GDM1 (cell line): ENCODE data around the gene RXFP3.
"Not testable (repeated sequence)": the region's sequence is repeated elsewhere in the genome, so short reads cannot be mapped to it uniquely, and the experiment has no call there.

Experiments
- DNase-seq: peaks from one replicate; lab custom pipeline; 2025; lab: John Stamatoyannopoulos, UW

RXFP3 gene, protein sequence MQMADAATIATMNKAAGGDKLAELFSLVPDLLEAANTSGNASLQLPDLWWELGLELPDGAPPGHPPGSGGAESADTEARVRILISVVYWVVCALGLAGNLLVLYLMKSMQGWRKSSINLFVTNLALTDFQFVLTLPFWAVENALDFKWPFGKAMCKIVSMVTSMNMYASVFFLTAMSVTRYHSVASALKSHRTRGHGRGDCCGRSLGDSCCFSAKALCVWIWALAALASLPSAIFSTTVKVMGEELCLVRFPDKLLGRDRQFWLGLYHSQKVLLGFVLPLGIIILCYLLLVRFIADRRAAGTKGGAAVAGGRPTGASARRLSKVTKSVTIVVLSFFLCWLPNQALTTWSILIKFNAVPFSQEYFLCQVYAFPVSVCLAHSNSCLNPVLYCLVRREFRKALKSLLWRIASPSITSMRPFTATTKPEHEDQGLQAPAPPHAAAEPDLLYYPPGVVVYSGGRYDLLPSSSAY

DNA sequence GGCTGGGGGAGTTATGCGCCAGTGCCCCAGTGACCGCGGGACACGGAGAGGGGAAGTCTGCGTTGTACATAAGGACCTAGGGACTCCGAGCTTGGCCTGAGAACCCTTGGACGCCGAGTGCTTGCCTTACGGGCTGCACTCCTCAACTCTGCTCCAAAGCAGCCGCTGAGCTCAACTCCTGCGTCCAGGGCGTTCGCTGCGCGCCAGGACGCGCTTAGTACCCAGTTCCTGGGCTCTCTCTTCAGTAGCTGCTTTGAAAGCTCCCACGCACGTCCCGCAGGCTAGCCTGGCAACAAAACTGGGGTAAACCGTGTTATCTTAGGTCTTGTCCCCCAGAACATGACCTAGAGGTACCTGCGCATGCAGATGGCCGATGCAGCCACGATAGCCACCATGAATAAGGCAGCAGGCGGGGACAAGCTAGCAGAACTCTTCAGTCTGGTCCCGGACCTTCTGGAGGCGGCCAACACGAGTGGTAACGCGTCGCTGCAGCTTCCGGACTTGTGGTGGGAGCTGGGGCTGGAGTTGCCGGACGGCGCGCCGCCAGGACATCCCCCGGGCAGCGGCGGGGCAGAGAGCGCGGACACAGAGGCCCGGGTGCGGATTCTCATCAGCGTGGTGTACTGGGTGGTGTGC, at the start of gene RXFP3:
Gene RXFP3, plus strand, starts transcription at position 6 of the 636 bp plus-strand sequence. Its CDS starts 355 bp downstream, at position 361.
- no peak for DNase-seq

DNA sequence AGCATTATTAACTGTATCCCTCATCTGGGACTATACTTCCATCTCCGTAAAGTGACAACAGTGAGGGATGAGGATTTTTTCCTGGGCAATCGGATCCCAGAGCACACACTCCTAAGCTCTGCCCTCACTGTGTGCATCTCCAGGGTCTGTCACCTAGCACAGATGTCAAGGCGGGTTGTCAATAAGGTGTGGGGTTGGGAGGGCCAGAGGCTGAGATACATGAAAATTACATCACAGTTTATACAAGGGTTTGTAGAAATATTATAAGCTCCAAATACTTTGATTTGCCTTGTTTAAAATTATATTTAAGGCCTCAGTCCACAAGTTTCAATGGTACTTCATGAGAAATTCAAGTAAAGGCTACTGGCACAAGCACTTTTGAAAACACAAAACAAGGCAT, 48.9 kb upstream of the RXFP3 start:
- DNase-seq: no peak

DNA sequence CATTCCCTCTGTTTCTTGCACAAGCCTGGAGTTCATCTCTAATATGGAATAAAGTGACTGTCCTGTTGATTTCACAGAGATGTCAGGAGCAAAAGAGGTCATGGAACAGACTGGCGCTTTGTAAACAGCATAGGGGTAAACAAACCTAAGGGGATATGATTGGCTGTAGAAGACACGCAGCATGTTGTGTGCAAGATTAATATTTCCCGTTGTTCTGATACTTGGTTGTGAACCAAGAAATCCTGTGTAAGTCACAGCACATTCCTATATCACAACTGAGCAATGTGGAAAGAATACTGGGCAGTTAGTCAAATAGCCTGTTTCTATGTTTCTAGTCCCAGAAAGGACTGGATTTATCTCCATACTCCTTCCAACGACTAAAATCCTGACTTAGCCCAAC, 47.6 kb upstream of the RXFP3 start:
- no peak for DNase-seq

DNA sequence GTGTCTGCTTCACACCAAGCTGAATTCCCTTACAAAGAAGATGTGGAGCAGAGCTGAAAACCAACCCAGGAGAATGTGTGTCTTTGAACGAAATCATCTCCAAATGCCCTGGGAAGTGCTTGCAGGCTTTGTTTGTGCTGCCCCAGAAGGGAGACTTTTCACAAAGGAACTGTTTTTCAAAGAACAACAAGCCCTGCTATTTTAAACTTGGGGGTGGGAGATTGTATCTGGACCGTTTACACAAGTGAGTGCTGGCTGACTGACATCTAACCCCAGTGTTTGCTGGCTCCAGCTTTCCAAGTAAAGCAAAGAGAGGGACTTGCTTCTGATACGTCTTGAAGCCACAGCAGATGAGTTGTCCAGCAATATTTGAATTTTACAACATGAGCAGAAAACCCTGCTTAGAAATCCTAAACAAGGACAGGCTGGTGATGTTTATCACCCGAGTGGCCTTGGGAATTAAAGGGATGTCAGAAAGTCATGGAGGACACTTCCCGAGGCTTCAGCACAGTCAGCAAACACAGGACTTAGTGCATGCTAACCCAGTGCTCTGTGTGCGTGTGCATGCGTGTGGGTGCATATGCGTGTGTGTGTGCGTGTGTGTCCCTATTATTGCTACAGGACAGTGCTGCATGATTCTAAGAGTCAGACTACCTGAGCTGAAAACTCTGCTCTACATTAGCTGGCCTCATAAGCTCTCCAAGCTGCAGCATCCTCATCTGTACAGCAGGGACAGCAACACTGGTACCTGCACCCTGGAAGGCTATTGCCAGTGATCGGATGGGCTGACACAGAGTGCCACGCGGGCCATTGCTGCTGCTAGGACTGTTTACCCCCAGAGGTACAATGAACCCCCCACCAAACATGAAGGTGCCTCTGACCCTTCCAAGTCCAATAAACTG, 45.8 kb upstream of the RXFP3 start:
- DNase-seq: no peak

DNA sequence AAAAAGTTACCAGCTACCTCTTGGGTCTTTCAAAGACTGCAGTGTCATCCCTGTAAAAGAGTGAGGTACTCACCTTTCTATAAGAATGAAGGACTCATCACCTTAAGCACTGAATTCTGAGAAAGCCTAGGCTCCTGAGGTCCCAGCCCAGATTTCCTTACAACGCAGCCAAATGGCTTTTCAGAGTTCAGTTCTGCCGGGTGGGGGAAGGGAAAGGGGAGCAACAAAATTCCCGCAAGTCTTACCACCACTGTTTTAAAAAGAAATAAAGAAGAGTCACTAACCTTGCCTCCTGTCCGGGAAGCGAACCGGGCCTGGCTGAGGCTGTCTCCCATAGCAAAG, 44.8 kb upstream of the RXFP3 start:
- DNase-seq: no peak

DNA sequence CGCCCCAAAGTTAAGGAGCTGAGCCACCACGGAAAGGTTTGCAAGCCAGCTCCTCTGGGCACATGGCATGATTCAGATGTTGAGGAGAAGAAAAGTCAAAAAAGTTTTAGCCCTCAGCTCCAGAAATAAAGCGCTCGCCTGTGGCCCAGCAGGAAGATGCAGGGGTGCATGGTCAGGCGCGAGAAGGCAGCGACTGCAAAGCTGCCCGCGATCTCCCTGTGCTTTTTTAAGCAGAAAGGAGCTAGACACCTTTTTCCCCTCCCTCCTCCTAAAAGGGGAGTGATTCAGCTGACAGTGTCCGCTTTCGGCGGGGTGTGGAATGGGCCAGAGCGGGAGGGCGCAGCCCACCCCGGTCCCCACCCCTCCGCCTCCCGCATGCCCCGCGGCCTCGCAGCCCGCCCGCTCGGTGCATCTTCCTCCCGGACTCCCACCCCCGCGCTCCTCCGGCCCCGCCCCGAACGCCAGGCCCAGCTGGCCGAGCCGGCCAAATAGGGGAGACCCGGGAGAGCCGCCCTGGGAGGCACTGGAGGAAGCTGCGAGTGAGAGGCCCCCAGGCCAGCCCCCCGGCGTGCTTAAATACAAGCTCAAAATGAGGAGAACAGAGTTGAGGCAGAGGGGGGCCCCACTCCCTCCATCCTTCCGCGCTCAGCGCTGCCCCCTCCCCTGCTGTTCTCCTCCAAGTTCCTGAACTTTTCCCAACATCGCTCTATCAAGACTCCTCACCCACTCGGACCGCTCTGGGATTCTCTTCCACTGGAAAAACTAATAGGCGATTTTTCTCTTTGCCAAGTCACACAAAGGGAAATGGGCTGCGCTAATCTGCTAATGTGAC, 44.2 kb upstream of the RXFP3 start, which contains the start of gene ADAMTS12:
Gene ADAMTS12, minus strand, starts transcription at position 203 of the 832 bp plus-strand sequence. Its CDS starts 134 bp downstream, at position 69.
- DNase-seq: no peak

DNA sequence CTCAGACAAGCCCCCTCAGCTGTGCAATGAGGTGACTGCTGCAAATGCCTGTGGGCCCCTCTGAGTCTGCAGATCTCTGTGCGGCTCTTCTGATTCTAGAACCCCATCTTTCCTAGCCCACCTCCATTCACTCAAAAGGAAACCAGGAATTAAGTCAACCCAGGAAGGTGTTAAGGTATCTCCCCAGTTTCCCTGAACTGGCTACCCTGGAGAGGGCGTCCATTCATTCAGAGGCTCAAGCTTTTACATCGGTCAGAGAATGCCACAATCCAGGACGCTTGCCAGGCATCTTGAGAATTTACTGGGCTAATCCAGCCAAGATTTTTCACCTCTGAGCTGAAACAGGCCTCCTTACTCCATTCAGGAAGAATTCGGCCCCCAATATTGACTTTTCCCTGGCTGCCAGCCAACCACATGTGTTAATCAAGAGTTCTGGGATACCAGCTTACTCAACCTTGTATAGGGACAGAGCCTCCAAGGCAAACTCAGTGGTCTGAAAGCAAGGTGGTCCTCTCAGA, 43.5 kb upstream of the RXFP3 start:
- no peak for DNase-seq

DNA sequence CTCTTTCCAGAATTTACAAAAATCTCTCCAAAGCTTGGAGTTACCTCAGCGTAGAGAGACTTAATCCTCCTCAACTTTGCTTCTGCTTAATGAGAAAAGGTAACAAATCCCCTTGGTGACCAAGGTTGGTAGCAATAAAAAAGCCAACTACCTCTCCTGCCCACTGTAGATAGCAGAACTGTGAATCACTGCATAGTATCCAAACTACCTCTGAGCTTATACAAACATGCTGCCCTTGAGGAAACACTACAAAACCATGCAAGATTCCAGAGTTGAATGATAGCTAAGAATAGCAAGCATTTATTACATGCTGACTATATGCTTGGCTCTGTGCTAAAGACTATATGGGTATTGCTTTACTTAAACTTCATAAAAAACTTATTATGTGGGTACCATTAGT, 41.6 kb upstream of the RXFP3 start:
- DNase-seq: no peak

DNA sequence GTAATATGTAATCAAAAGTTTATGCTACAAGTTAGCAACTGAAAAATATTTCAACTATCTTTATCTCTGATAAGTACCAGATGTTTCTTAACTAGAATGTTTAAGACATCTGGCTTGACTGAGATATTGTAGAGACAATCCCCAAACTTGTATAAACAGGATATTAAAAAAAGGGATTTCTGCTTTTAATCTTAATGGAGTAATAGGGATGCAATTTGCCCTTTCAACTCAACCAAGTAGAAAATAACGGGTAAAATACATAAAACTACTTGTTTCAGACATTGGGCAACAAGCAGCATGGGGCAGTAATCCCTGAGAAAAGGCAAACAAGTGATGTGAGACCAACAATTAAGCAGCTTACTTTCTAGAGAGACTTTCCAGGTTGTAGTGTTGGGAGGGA, 35.0 kb upstream of the RXFP3 start:
- no peak for DNase-seq

DNA sequence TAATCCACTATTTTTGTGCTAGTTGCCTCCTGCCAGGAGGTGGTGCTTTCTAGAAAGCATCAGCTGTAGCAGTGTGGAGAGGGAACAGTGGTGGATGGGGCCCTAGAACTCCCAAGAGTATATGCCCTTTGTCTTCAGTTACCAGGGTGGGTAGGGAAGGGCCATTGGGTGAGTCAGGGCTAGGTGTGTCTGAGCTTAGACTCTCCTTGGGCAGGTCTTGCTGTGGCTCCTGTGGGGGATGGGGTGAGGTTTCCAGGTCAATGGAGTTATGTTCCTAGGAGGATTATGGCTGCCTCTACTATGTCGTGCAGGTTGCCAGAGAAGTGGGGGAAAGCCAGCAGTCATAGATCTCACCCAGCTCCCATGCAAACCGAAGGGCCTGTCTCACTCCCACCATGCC, 33.1 kb upstream of the RXFP3 start:
- no peak for DNase-seq

DNA sequence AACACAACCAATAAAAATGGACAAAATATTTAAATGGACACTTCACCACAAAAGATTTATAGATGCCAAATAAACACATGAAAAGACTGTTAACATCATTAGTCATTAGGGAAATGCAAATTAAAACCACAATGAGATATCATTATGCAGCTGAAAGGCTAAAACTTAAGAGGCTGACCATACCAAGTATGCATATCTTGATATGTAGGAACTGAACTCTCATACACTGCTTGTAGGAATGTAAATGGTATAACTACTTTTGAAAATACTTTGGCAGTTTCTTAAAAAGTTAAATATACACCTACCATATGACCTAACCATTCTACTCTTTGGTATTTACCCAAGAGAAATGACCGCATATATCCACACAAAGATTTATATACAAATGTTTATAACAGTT, 30.8 kb upstream of the RXFP3 start:
- no peak for DNase-seq

DNA sequence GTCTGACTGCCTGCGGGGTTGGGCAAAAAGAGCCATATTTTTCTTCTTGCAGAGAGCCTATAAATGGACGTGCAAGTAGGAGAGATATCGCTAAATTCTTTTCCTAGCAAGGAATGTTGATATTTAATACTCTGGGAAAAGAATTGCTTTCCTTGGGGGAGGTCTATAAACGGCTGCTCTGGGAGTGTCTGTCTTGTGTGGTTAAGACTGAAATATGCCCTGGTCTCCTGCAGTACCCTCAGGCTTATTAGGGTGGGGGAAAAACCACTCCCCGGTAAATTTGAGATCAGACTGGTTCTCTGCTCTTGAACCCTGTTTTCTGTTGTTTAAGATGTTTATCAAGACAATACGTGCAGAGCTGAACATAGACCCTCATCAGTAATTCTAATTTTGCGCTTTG, 29.9 kb upstream of the RXFP3 start:
- DNase-seq: not testable (repeated sequence)

DNA sequence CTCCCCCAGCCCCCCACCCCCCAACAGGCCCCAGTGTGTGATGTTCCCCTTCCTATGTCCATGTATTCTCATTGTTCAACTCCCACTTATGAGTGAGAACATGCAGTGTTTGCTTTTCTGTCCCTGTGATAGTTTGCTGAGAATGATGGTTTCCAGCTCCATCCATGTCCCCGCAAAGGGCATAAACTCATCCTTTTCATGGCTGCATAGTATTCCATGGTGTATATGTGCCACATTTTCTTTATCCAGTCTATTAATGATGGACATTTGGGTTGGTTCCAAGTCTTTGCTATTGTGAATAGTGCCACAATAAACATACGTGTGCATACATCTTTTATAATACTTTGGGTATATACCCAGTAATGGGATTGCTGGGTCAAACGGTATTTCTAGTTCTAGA, 21.3 kb upstream of the RXFP3 start:
- DNase-seq: not testable (repeated sequence)

DNA sequence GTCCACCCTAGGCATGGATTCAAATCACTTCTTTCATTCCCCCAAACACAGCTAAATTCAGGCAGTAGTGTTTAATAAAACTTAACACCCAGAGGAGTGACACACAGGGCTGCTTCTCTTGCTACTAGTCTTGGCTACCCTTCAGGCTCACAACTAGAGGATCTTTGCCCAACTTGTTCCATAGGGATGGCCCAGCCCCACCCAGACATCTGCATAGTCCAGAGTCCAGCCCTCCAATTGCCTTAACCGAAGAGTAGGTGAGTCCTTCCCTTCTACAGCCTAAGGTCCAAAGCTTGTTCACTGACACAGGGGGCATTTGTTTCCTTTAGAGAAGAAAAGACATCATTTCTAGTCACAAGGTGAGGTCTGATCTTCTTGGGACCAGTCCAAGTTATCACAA, 15.2 kb upstream of the RXFP3 start:
- DNase-seq: no peak

DNA sequence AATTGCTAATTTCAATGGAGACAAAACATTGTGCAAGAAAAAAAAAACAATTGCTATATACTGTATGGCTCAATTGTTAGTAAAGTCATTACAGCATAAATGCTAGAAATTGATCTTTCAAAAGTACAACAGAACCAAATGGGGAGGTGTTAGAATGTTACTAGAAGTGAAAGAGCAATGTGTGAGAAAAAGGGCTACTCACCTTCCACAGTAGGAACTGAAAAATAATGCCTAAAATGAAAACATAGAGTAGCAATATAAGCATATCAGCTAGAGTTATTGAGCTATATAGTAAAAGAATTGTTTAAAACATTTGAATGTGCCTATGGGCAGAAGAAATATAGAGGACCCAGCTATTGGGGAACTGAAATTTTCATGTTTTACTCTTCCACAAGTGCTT, 10.9 kb upstream of the RXFP3 start:
- DNase-seq: no peak

DNA sequence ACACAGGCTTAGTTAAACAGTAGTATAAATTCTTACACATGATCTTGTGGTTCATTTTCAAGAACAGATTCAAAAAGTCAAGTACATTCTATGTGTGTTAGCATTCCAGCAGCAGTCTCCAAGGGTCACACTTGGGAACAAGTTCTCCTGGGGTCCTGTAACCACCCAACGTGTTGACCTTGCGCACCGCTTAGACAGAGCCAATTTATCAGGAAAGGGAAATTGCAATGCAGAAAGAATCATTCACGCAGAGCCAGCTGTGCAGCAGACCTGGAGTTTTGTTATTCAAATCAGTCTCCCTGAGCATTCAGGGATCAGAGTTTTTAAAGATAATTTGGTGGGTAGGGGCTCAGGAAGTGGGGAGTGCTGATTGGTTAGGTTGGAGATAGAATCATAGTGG, 8.5 kb upstream of the RXFP3 start:
- DNase-seq: no peak

DNA sequence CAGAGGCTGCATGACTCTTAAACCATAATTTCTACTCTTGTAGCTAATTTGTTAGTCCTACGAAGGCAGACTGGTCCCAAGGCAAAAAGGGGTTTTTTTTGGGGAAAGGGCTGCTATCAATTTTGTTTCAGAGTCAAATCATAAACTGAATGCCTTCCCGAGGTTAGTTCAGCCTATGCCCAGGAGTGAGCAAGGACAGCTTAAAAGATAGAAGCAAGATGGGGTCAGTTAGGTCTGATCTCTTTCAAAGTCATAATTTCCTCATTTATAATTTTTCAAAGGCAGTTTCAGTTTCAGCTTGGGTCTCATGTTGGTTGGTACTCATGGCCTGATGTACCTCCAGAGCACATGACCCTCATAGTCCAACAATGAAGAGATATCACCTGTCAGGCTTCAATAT, 7.9 kb upstream of the RXFP3 start:
- DNase-seq: no peak

DNA sequence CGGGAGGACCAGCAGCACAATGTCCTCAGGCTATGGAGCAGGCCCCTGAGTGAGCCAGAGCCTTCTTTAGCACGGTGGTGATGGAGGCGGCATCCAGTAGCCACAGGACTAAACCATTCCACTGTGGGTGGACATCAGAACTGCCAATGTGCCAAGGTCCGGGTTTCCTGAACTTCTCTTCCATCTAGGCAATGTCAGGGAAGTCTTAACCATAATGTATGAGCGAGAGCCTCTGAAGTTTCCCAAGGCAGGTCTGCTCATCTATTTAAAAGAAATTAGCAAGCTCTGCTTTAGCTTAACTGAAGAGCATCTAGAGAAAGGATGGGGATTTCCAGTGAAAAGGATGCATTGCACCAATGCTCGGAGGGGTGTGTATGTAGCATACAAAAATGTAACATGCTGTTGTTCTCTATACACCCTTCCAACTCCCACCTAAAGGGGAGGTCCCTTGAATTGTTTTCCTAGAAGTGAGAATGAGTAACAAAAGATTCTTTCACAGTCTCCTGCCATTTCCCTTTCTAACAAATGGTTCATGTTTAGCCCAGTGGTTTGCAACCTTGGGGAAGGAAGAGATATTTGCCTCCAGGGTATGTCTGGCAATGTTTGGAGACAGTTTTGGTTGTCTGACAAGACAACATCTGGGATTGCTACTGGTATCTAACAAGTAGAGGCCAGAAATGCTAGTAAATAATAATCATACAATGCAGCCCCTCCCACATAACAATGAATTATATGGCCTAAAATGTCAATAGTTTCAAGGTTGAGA, 6.1 kb upstream of the RXFP3 start:
- DNase-seq: no peak

DNA sequence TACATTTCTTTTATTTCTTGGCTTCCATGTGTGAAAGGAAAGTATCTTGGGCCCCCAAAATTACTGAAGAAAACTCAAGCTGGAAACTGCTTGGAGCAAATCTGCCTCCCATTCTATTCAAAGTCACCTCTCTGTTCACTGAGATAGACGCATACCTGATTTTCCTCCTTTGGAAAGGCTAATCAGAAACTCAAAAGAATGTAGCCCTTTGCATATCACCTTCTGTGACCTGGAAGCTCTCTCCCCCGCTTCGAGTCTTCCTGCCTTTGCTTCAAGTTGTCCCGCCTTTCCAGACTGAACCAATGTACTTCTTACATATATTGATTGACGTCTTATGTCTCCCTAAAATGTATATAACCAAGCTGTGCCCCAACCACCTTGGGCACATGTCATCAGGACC, 5.0 kb upstream of the RXFP3 start:
- no peak for DNase-seq

DNA sequence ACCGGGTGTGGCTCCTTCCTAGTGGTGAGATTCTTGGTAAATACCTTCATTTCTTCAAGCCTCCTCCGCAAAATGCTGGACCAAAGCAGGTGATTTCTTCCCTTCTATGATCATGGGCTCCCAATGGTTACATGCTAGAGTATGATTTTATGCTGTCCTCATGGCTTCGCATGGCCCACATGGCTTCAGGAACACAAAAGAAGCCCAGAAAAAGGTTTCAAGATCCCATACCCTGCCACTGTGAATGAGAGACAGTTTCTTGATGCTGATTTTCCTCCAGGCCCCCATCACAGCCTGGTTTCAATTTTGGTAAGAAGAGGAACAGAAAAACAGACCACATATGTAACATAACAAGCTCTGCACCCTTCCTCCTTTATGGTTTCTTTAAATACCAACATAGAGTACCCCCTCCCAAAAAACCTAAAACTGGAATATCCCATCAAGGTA, 2.4 kb upstream of the RXFP3 start:
- DNase-seq: no peak

DNA sequence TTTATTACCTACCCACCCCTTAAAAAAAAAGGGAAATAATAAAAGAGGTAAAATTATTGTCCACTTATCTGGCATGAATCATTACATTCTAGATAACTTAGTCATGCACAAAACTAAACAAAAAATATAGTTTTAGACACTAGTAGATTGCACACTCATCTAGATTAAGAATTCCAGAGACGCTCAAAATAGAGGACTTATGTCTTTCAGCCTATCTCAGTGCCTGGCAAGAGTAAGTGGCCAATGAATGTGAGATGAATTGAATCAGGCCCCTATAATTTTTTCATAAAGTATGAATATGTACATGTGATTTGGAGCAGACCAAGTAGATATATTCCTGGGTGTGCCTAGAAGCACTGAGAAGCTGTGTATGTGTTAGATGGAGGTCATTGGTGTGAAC, 2.0 kb upstream of the RXFP3 start:
- no peak for DNase-seq
